HEK293T (cell line): ENCODE data around the gene TSPYL2.
A peak's percentile ranks its signal among the peaks of the same experiment; 100 is the strongest.

Experiments used
- CTCF ChIA-PET: fragments of 350-600 bp; formaldehyde crosslinking; extraction: SDS; loops from one replicate; lab custom pipeline; 2021; ENCODE audit warnings: antibody characterized with exemption, inconsistent platforms; lab: Yijun Ruan, JAX
- POLR2A ChIA-PET: fragments of 350-600 bp; formaldehyde crosslinking; extraction: SDS; loops from one replicate; lab custom pipeline; 2020; ENCODE audit warnings: antibody characterized with exemption, inconsistent platforms; lab: Yijun Ruan, JAX
- DNase-seq: peaks from one replicate; pipeline ENCODE4 v3.0.0; 2012; ENCODE audit warnings: mixed read lengths; ENCODE audit errors: extremely low spot score
- ARNT ChIP-seq: fragments of 450-650 bp; IDR thresholded peaks from 2 replicates; pipeline ENCODE4 v1.6.1; 2017; ENCODE audit warnings: mild to moderate bottlenecking
- BHLHE40 ChIP-seq: fragments of 450-650 bp; IDR thresholded peaks from 2 replicates; pipeline ENCODE4 v1.6.1; 2016; ENCODE audit warnings: mild to moderate bottlenecking, moderate library complexity, borderline replicate concordance
- CTBP1 ChIP-seq: fragments of 450-650 bp; IDR thresholded peaks from 2 replicates; pipeline ENCODE4 v1.6.1; 2016; ENCODE audit warnings: borderline replicate concordance
- ELF4 ChIP-seq: fragments of 450-650 bp; IDR thresholded peaks from 2 replicates; pipeline ENCODE4 v1.6.1; 2017; ENCODE audit warnings: antibody characterized with exemption
- FOXA1 ChIP-seq: fragments of 450-650 bp; IDR thresholded peaks from 2 replicates; pipeline ENCODE4 v1.6.1; 2016; ENCODE audit warnings: mild to moderate bottlenecking
- FOXK2 ChIP-seq: fragments of 450-650 bp; IDR thresholded peaks from 2 replicates; pipeline ENCODE4 v1.6.1; 2016; ENCODE audit warnings: mild to moderate bottlenecking
- FOXM1 ChIP-seq: fragments of 450-650 bp; IDR thresholded peaks from 2 replicates; pipeline ENCODE4 v1.6.1; 2017; ENCODE audit warnings: mild to moderate bottlenecking, borderline replicate concordance
- HDGF ChIP-seq: fragments of 450-650 bp; IDR thresholded peaks from 2 replicates; pipeline ENCODE4 v1.6.1; 2017; ENCODE audit warnings: antibody characterized with exemption, borderline replicate concordance
- L3MBTL2 ChIP-seq: fragments of 450-650 bp; conservative IDR thresholded peaks from 2 replicates; pipeline ENCODE4 v1.6.1; 2016; ENCODE audit warnings: mild to moderate bottlenecking
- LEF1 ChIP-seq: fragments of 450-650 bp; IDR thresholded peaks from 2 replicates; pipeline ENCODE4 v1.6.1; 2017; ENCODE audit warnings: mild to moderate bottlenecking, borderline replicate concordance
- NFRKB ChIP-seq: fragments of 450-650 bp; IDR thresholded peaks from 2 replicates; pipeline ENCODE4 v1.6.1; 2016; ENCODE audit warnings: mild to moderate bottlenecking, moderate library complexity
- SP1 ChIP-seq: fragments of 450-650 bp; IDR thresholded peaks from 2 replicates; pipeline ENCODE4 v1.6.1; 2017
- SUZ12 ChIP-seq: fragments of 450-650 bp; IDR thresholded peaks from 2 replicates; pipeline ENCODE4 v1.6.1; 2016; ENCODE audit warnings: mild to moderate bottlenecking
- TARDBP ChIP-seq: fragments of 450-650 bp; IDR thresholded peaks from 2 replicates; pipeline ENCODE4 v1.6.1; 2016
- ZNF384 ChIP-seq: fragments of 450-650 bp; IDR thresholded peaks from 2 replicates; pipeline ENCODE4 v1.6.1; 2016
- TF ChIP-seq, protein P1 (sequence below): fragments of 450-650 bp; IDR thresholded peaks from 2 replicates; pipeline ENCODE4 v1.6.1; 2016

The TSPYL2 gene

DNA sequence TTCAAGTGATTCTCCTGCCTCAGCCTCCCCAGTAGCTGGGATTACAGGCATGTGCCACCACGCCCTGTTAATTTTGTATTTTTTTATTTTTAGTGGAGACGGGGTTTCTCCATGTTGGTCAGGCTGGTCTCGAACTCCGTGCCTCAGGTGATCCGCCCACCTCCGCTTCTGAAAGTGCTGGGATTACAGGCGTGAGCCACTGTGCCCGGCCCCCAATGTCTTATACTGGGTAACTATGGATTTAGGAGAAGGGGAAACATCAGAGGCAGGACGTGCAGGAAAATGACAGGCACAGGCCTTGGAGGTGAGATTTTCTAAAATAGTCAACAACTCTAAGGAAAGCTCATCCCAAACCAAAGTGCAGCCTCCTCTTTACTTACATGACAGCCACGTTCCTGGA lies 11.1 kb upstream of the TSPYL2 start:
- no peak for TF ChIP-seq CTBP1
- no peak for TF ChIP-seq ARNT
- TF ChIP-seq, protein P1, sequence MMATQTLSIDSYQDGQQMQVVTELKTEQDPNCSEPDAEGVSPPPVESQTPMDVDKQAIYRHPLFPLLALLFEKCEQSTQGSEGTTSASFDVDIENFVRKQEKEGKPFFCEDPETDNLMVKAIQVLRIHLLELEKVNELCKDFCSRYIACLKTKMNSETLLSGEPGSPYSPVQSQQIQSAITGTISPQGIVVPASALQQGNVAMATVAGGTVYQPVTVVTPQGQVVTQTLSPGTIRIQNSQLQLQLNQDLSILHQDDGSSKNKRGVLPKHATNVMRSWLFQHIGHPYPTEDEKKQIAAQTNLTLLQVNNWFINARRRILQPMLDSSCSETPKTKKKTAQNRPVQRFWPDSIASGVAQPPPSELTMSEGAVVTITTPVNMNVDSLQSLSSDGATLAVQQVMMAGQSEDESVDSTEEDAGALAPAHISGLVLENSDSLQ: no peak
- no peak for TF ChIP-seq LEF1
- TF ChIP-seq SUZ12: no peak
- no peak for TF ChIP-seq TARDBP
- TF ChIP-seq ELF4: no peak
- no peak for TF ChIP-seq FOXK2
- TF ChIP-seq SP1: no peak
- TF ChIP-seq FOXM1: no peak
- TF ChIP-seq BHLHE40: no peak
- TF ChIP-seq NFRKB: no peak
- DNase-seq: no peak
- ChIA-PET CTCF (interaction anchor here (0.7 kb wide), 1 partner anchor 26 kb away, joined by 4 read pairs; no protein-coding TSS in a partner anchor), POLR2A (no interaction called here)

DNA sequence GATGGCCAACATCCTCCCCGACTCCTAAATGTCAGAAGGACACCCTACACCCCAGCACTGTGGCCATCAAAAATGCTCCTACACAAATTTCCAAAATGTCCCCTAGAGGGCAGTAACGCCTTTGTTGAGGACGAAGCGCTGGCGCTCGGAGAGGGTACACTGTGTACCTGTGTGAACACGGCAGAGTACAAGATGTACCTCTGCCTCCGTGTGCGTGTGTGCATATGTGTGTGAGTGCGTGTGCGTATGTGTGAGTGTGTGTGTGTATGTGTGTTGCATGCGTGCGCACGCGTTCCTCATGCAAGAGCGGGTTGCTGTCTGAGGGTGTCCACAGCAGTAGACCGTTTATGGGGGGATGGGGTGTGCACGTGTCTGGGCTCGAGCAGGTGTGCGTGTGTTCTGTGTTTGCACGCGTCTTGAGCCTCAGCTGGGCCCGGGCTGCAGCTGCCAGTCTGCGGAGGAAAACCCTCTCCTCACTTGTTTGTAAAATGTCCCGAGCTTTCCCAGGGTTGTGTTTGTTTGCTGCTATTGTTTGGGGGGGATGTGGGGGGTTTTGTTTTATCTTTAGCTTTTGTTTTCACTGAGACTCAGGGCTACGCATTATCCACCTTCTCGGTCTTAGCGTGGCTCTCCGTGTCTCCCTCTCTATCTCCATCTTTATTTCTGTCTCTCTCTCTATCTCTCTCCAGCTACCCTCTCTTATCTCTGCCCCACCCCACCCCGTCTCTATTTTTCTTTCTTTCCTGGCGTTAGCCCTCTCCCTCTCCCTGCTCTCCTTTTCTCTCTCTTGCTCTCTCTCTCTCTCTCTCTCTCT lies 10.4 kb upstream of the TSPYL2 start:
- POLR2A ChIA-PET: interaction anchor here (0.6 to 1.3 kb wide), 4 partner anchors 10 to 209 kb away, joined by 3 to 11 read pairs (median 4); partner anchors contain the start of genes IQSEC2 and TSPYL2
- no peak for TF ChIP-seq BHLHE40
- no peak for TF ChIP-seq ARNT
- no peak for TF ChIP-seq FOXK2
- TF ChIP-seq CTBP1: peak; percentile 73; the same call in 1 of the 2 replicates
- TF ChIP-seq NFRKB: no peak
- TF ChIP-seq, protein P1: no peak
- peak; percentile 84 for TF ChIP-seq L3MBTL2
- peak; percentile 72 for DNase-seq
- CTCF ChIA-PET: interaction anchor here (0.7 to 1.7 kb wide), 3 partner anchors 10 to 31 kb away, joined by 3 to 5 read pairs (median 3); partner anchors contain the start of gene TSPYL2

DNA sequence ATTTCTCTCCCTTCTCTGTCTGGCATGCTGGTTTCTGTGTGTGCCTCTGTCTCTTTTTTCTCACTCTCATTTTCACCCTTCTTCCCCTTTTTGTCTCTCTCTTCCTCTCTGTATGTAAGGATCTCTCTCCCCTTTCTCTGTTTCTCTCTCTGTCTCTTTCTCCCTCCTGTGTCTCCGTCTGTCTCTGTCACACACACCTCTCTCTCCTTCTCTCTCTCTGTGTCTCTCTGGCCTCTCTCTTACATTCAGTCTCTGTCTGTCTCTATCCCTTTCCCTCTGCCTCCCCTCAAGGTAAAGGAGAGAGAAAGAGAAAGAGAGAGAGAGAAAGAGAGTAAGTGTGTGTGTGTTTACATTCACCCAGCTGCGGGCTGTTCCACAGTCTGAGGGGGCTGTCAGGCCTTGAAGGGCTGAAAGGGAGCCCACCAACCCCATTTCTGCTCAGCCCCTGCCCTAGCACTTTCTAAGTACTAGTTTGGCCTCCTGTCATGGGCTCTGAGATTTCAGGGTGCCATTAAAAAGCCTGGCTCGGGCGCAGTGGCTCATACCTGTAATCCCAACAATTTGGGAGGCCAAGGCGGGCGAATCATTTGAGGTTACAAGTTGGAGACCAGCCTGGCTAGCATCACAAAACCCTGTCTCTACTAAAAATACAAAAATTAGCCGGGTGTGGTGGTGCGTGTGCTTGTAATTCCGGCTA lies 9.6 kb upstream of the TSPYL2 start:
- ChIA-PET POLR2A (interaction anchor here (0.6 to 1.5 kb wide), 8 partner anchors 9 to 209 kb away, joined by 3 to 12 read pairs (median 4); partner anchors contain the start of genes IQSEC2, KANTR and TSPYL2), CTCF (interaction anchor here (0.7 to 1.7 kb wide), 4 partner anchors 10 to 373 kb away, joined by 3 to 5 read pairs (median 3); partner anchors contain the start of gene TSPYL2)
- DNase-seq: no peak
- TF ChIP-seq L3MBTL2 (0 out of 2 replicates have a peak, but pooled peaks have one; percentile 8), ZNF384 (no peak)

DNA sequence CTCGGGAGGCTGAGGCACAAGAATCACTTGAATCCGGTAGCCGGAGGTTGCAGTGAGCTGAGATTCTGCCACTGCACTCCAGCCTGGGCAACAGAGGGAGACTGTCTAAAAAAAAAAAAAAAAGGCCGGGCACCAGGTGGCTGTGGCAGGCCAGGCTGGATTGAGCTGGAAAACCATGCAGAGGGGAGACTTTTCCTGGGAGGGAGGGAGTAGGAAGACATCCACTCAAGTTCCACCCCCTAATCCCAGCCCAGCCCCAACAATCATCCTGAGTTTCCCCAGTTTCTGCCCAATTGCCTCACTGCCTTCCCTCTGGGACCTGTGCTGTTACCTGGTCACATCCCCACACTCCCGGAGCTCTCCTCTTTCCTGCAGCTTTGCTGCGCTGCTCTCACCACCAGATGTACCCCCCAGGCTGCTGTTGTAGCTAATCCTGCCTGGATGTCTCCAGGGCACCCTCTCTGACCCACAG lies 9.0 kb upstream of the TSPYL2 start:
- POLR2A ChIA-PET: interaction anchor here (0.7 to 1.5 kb wide), 5 partner anchors 9 to 167 kb away, joined by 3 to 12 read pairs (median 4); partner anchors contain the start of genes KANTR and TSPYL2
- DNase-seq: no peak
- CTCF ChIA-PET: interaction anchor here (0.6 to 1.7 kb wide), 3 partner anchors 17 to 373 kb away, joined by 3 to 5 read pairs (median 3); no protein-coding TSS in a partner anchor
- TF ChIP-seq ZNF384 (peak; percentile 86), SUZ12 (no peak)

DNA sequence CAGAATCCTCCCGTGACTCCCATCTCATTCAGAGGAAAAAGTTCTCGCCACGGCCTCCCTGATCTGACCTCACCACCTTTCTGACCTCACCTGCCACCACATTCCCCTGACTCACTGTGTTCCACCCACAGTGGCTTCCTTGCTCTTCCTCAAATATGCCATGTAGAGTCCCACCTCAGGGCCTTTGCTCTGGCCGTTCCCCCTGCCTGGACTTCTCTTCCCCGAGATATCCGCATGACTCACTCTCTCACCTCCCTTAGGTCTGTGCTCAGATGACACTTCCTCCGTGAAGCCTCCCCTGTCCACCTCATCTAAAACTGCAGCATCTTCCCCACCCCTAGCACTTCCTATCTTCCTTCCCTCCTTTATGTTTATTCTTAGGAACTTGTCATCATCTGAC lies 7.2 kb upstream of the TSPYL2 start:
- no peak for TF ChIP-seq HDGF
- no peak for TF ChIP-seq FOXM1
- TF ChIP-seq, protein P1: no peak
- TF ChIP-seq SP1: no peak
- no peak for TF ChIP-seq CTBP1
- TF ChIP-seq ELF4: no peak
- no peak for TF ChIP-seq ARNT
- no peak for TF ChIP-seq FOXK2
- CTCF ChIA-PET: no interaction called here
- POLR2A ChIA-PET: no interaction called here
- no peak for DNase-seq

DNA sequence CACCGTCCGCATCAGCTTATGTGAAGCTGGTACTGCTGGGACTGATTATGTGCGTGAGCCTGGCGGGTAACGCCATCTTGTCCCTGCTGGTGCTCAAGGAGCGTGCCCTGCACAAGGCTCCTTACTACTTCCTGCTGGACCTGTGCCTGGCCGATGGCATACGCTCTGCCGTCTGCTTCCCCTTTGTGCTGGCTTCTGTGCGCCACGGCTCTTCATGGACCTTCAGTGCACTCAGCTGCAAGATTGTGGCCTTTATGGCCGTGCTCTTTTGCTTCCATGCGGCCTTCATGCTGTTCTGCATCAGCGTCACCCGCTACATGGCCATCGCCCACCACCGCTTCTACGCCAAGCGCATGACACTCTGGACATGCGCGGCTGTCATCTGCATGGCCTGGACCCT lies 5.5 kb upstream of the TSPYL2 start:
- ChIA-PET CTCF (no interaction called here), POLR2A (no interaction called here)
- TF ChIP-seq BHLHE40 (no peak), SUZ12 (no peak), ELF4 (no peak), ARNT (no peak), FOXA1 (no peak), TARDBP (no peak), FOXM1 (no peak), NFRKB (no peak), FOXK2 (no peak), SP1 (no peak), LEF1 (no peak), ZNF384 (no peak), L3MBTL2 (no peak), HDGF (no peak), CTBP1 (no peak)
- TF ChIP-seq, protein P1: no peak

More for the DNA sequence above, 5.5 kb upstream of the TSPYL2 start:
- DNase-seq: no peak
